ENCODE results near the gene CFAP43. TPM values are rescaled to one million over a fixed set of nuclear protein-coding genes. Genes with fewer than 3 reads are reported as not detected.

CFAP43 gene
- 0.32 and 0.49 TPM in 2 replicates for total RNA-seq (2011; cell fraction: chromatin; rRNA removed; ENCODE audit: low replicate concordance)
- 0.17 TPM in 1 of 2 replicates, not detected in the other for total RNA-seq (2011; cell fraction: nucleolus; rRNA removed)
- 0.51 and 0.99 TPM in 2 replicates for total RNA-seq (2011; cell fraction: nucleoplasm; rRNA removed)
- total RNA-seq (2014; rRNA removed) (0.09 and 0.20 TPM in 2 replicates), total RNA-seq (2014; rRNA removed; fragmentation: Illumina TruSeq; extraction: Trizol) (0.10 and 0.11 TPM in 2 replicates), total RNA-seq (2015; rRNA removed; fragmentation: Illumina TruSeq; extraction: Trizol) (0.11 and 0.15 TPM in 2 replicates), total RNA-seq (2021) (0.16 and 0.20 TPM in 2 replicates), polyA plus RNA-seq (2011; rRNA removed) (0.43 and 0.86 TPM in 2 replicates), polyA plus RNA-seq (2014; fragmentation: Illumina TruSeq; extraction: Trizol) (0.09 TPM in 1 of 2 replicates, not detected in the other), polyA plus RNA-seq (2014; fragmentation: Nextera tagmentation; extraction: Ambion mirVana) (under 1 TPM in 1 of 2 experiments, not detected in 1; 0.07 TPM), polyA plus RNA-seq (2014; rRNA removed) (0.04 and 0.54 TPM in 2 replicates), polyA minus RNA-seq (2011; rRNA and poly(A)+ RNA removed) (0.87 and 1.1 TPM in 2 replicates), Bru-seq, nascent RNA (percentile 28 among the genes with signal in this experiment), BruChase-seq, experiment 1, labeled RNA remaining after a 2-hour chase (percentile 20 among the genes with signal in this experiment), BruChase-seq, experiment 2, labeled RNA remaining after a 6-hour chase (percentile 17 among the genes with signal in this experiment)
- polyA plus RNA-seq (2011; cell fraction: cytosol; rRNA removed): 0.27 and 0.31 TPM in 2 replicates
- 0.83 and 1.0 TPM in 2 replicates for polyA plus RNA-seq (2011; cell fraction: nucleus; rRNA removed)
- 0.10 and 0.17 TPM in 2 replicates for polyA plus RNA-seq (2012)
- polyA minus RNA-seq (2011; cell fraction: cytosol; rRNA and poly(A)+ RNA removed): not detected in 2 replicates
- 0.27 and 0.44 TPM in 2 replicates for polyA minus RNA-seq (2011; cell fraction: nucleus; rRNA and poly(A)+ RNA removed)
- long read RNA-seq, experiment 1: 0 reads
- long read RNA-seq, experiment 2: 0 reads
- long read RNA-seq, experiment 3: 0 reads

GRCh38 chr10:104231784-104232612 lies at the start of gene CFAP43:
TSS of gene CFAP43 (minus strand) at chr10:104232364. CDS start at chr10:104232246, 118 bp downstream.
- ATAC-seq: peak; percentile 100
- ChIA-PET POLR2A (no interaction called here), CTCF (ENCODE audit: low intra/inter-chr PET ratio) (no interaction called here)
- H3K9me1 ChIP-seq (ENCODE audit: control insufficient read depth, insufficient read depth, low read length): no peaks in the 10 kb centered on the region
- peak; percentile 98 for FAIRE-seq
- peaks cover 0 to 11% of the 10 kb centered on the region in 2 experiments; a peak in 2 of 5 replicates for H3K4me1 ChIP-seq (replicated peaks in 1 of 2; ENCODE audit: control insufficient read depth in 2 of 2, insufficient read depth in 2 of 2, low read length in 2 of 2)
- H4K20me1 ChIP-seq (replicated peaks; ENCODE audit: control insufficient read depth, insufficient read depth, low read length): no peaks in the 10 kb centered on the region
- H3K27me3 ChIP-seq (ENCODE audit: control insufficient read depth in 2 of 2, insufficient read depth in 2 of 2, low read length in 2 of 2): no peaks in the 10 kb centered on the region
- H3K79me2 ChIP-seq (ENCODE audit: control insufficient read depth, insufficient read depth, low read length): no peaks in the 10 kb centered on the region
- WGBS (ENCODE audit: insufficient coverage, low coverage, missing lambda C conversion rate): 4% methylated on average over 25 of the region's 60 CpGs
- H3K9me3 ChIP-seq (replicated peaks; ENCODE audit: control insufficient read depth, insufficient read depth, low read depth, low read length): 0 out of 2 replicates have a peak, but pooled peaks cover 3% of the 10 kb centered on the region
- in situ Hi-C loops (cut with MboI): no loop called here
- peak within 1 kb of the TSS; percentile 66 to 96 for H3K9ac ChIP-seq (ENCODE audit: insufficient read depth in 1 of 2, low read depth in 2 of 2, low read length in 2 of 2)
- DNase-seq (ENCODE audit: extremely low read depth in 1 of 4, low spot score in 3 of 4): peak; percentile 93 to 99 (median 99)
- peak within 1 kb of the TSS; percentile 59 for H3K4me3 ChIP-seq
- H3K4me2 ChIP-seq (ENCODE audit: insufficient read depth, low read length): peak within 1 kb of the TSS; percentile 85
- peak within 1 kb of the TSS; percentile 52; the same call in 2 of the 3 replicates for H3K27ac ChIP-seq (ENCODE audit: extremely low read depth, low read depth, low read length)
- no peaks in the 10 kb centered on the region for H3K36me3 ChIP-seq (ENCODE audit: control insufficient read depth, insufficient read depth, low read length)
- H2AFZ ChIP-seq (ENCODE audit: low read depth, low read length): peak within 1 kb of the TSS; percentile 95
- intact Hi-C loops (cut with micrococcal nuclease): no loop called here
- no TSS peak for BruUV-seq (replicated peaks)
- TF ChIP-seq HDAC3 (IDR thresholded peaks at IDR 0.05; ENCODE audit: borderline replicate concordance, partially characterized antibody): no peak
- no peak for TF ChIP-seq TFE3 (CRISPR knock-in tag; IDR thresholded peaks at IDR 0.05)
- no peak for TF ChIP-seq MEF2D (tag; conservative IDR thresholded peaks at IDR 0.05; ENCODE audit: low read depth)
- peak; percentile 54 for TF ChIP-seq POLR2A (conservative IDR thresholded peaks at IDR 0.05)
- TF ChIP-seq L3MBTL2 (IDR thresholded peaks at IDR 0.05): peak; percentile 89
- peak; percentile 46; the same call in 1 of the 2 replicates for TF ChIP-seq MYC (IDR thresholded peaks at IDR 0.05; ENCODE audit: low read depth, low read length)
- TF ChIP-seq MYC (CRISPR knock-in tag; IDR thresholded peaks at IDR 0.05; ENCODE audit: borderline replicate concordance, low read depth): no peak
- no peak for TF ChIP-seq HDAC6 (IDR thresholded peaks at IDR 0.05; ENCODE audit: low read depth, low read length)
- no peak for TF ChIP-seq RNF219 (CRISPR knock-in tag; IDR thresholded peaks at IDR 0.05)
- no peak for TF ChIP-seq ZNF644 (tag; IDR thresholded peaks at IDR 0.05; ENCODE audit: low read depth)
- no peak for TF ChIP-seq U2AF2 (optimal IDR thresholded peaks at IDR 0.05; ENCODE audit: low read depth, low read length)
- TF ChIP-seq CCAR2 (IDR thresholded peaks at IDR 0.05; ENCODE audit: low read depth, low read length): no peak
